Breast epithelium (tissue), 4 donors: Measurements from ENCODE around the gene MSH5. TPM values are rescaled to one million over a fixed set of nuclear protein-coding genes. Genes with fewer than 3 reads are reported as not detected.
A peak's percentile ranks its signal among the peaks of the same experiment; 100 is the strongest.

Experiments used
- DNase-seq, 2 donors: peaks; one replicate each; pipeline ENCODE4 v3.0.0-alpha.2; 2019; ENCODE audit warnings: low spot score in 2 of 2
- H3K27ac ChIP-seq, 2 donors: fragments of 200-600 bp; sonication (generic) in 1 of 2; one replicate each; pipeline ENCODE4 v1.5.1; 2016 to 2019; ENCODE audit warnings: mild to moderate bottlenecking in 1 of 2
- H3K27me3 ChIP-seq, 2 donors: fragments of 200-600 bp; sonication (generic) in 1 of 2; one replicate each; pipeline versions ENCODE4 v1.5.1 to v1.6.0; 2017 to 2019; ENCODE audit warnings: control low read depth in 1 of 2, mild to moderate bottlenecking in 1 of 2
- H3K36me3 ChIP-seq: fragments of 200-600 bp; one replicate; pipeline ENCODE4 v1.5.1; 2019
- H3K4me1 ChIP-seq, 2 donors: fragments of 200-600 bp; sonication (generic); one replicate each; pipeline ENCODE4 v1.5.1; 2016 to 2019; ENCODE audit warnings: control low read depth in 1 of 2
- H3K4me3 ChIP-seq, 3 donors: fragments of 200-600 bp; sonication (generic); 1 replicate in 2 of 3; 2 replicates in 1 of 3; pipeline ENCODE4 v1.5.1; 2016 to 2019; ENCODE audit warnings: mild to moderate bottlenecking in 3 of 3, moderate library complexity in 2 of 3
- H3K9me3 ChIP-seq, 2 donors: fragments of 200-600 bp; sonication (generic) in 1 of 2; one replicate each; pipeline ENCODE4 v1.5.1; 2016 to 2019; ENCODE audit warnings: control low read depth in 1 of 2
- POLR2A ChIP-seq: fragments of 450-650 bp; IDR thresholded peaks from one replicate; pipeline ENCODE4 v1.6.1; 2016; ENCODE audit warnings: antibody characterized with exemption, mild to moderate bottlenecking, moderate library complexity
- POLR2AphosphoS5 ChIP-seq, 3 donors: sonication (generic); formaldehyde crosslinking; IDR thresholded peaks; one replicate each; pipeline ENCODE4 v1.6.1; 2017; ENCODE audit warnings: antibody characterized with exemption in 3 of 3
- intact Hi-C: fragments of 100-400 bp; cut with DNase I; formaldehyde crosslinking; loops from one replicate; pipeline ENCODE4 v1.15.1; 2023; ENCODE audit warnings: low total_unique reads
- total RNA-seq, 3 donors: library from RNA; depleted of rRNA; stranded (reverse); fragments of >200 nt; gene quantifications; one replicate each; pipeline ENCODE4 v1.1.0, GENCODE V29; 2016
- TF ChIP-seq, protein P1 (sequence below), 3 donors: fragments of 450-650 bp; IDR thresholded peaks; one replicate each; pipeline ENCODE4 v1.5.1; 2016 to 2017; ENCODE audit warnings: antibody characterized with exemption in 3 of 3, mild to moderate bottlenecking in 3 of 3, moderate library complexity in 3 of 3

Gene MSH5
- total RNA-seq, 3 donors from 2014 or later: 7.9 to 13.4 (median 8.0) TPM

DNA sequence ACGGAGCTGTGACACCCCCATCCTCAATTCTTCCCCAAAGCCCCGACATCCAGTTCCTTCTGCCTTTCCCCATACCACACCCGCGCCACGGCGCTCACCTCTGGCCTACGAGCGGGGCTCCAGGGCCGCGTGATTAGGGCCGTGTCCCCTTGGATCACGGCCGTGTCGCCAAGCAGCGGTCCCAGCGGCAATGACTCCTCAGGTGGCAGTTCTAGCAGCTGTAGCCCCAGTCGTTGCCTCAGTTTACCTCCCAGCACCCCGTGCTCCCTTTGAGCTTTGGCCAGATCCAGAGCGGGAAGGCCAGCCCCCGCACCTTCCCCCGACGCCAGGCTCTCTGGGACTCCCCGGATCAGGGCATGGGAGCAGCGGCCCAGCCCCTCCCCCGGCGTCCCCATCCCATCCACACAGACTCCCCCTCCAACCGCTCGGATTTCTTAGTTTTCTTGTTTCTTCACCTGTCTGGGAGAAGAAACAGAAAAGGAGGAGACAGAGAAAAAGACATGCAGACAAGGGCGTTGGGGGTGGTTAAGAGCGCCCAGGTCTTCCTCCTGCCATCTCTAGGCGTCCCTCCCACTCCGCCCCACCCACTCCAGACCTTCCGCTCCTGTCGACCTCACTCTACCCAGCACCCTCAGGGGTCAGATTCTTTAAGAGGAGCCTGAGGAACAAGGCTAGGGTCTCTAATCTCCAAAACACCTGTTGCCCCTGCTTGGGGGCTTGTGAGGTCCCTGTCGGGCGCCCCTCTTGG, 10.9 kb upstream of the MSH5 start, which contains the start of gene DDAH2:
DDAH2 (minus strand) TSS at position 533 of the 748 bp plus-strand sequence; CDS start at position 395, 138 bp downstream.
- H3K4me1 ChIP-seq: peaks cover 0 to 5% of the 10 kb centered on the region in 2 donors
- peaks cover 6% of the 10 kb centered on the region for H3K36me3 ChIP-seq
- TF ChIP-seq POLR2A (no peak), POLR2AphosphoS5 (IDR thresholded peaks at IDR 0.05) (no peak)
- TF ChIP-seq, protein P1, sequence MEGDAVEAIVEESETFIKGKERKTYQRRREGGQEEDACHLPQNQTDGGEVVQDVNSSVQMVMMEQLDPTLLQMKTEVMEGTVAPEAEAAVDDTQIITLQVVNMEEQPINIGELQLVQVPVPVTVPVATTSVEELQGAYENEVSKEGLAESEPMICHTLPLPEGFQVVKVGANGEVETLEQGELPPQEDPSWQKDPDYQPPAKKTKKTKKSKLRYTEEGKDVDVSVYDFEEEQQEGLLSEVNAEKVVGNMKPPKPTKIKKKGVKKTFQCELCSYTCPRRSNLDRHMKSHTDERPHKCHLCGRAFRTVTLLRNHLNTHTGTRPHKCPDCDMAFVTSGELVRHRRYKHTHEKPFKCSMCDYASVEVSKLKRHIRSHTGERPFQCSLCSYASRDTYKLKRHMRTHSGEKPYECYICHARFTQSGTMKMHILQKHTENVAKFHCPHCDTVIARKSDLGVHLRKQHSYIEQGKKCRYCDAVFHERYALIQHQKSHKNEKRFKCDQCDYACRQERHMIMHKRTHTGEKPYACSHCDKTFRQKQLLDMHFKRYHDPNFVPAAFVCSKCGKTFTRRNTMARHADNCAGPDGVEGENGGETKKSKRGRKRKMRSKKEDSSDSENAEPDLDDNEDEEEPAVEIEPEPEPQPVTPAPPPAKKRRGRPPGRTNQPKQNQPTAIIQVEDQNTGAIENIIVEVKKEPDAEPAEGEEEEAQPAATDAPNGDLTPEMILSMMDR (IDR thresholded peaks at IDR 0.05): no peak
- H3K9me3 ChIP-seq: no peaks in the 10 kb centered on the region
- peak within 1 kb of the TSS; percentile 82 to 92 (median 88) for H3K4me3 ChIP-seq
- intact Hi-C loops: loop anchor here (5.0 kb wide), 1 partner anchor 103 kb away; no protein-coding TSS in a partner anchor
- no peak for DNase-seq
- no peaks in the 10 kb centered on the region for H3K27me3 ChIP-seq
- H3K27ac ChIP-seq: peak within 1 kb of the TSS; percentile 97 to 98

DNA sequence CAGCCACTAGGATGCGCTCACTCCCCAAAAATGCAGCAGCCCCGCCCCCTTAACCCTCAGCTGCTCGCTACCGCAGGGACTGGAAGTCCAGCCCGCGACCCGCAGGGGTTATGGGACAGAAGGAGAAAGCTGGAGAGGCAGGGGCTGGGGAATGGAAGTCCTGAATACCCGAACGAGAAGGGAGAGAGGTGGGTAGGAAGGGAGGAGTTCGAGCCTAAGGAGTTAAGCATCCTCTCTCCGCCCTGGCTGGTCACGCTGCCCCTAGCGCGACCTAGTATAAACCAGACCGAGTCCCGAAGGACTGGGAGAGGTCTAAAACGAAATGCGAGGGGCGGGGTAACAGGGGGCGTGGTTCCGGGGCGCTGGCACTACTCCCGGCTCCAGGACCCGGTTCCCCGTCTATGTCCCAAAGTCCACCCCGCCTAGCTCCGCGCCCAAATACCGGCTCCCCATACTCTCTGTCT, 10.3 kb upstream of the MSH5 start:
- TF ChIP-seq, protein P1 (IDR thresholded peaks at IDR 0.05): peak; percentile 60 to 82 (median 65)
- TF ChIP-seq POLR2A (peak; percentile 28), POLR2AphosphoS5 (IDR thresholded peaks at IDR 0.05) (peak; percentile 89 to 90 (median 89))
- peaks cover 6% of the 10 kb centered on the region for H3K36me3 ChIP-seq
- intact Hi-C loops: loop anchor here (5.0 kb wide), 1 partner anchor 103 kb away; no protein-coding TSS in a partner anchor
- peak; percentile 91 to 95 for DNase-seq
- H3K9me3 ChIP-seq: no peaks in the 10 kb centered on the region
- H3K4me3 ChIP-seq: peak overlapping the region; percentile 82 to 92 (median 88)
- peaks cover 6 to 11% of the 10 kb centered on the region in 2 donors for H3K4me1 ChIP-seq
- H3K27me3 ChIP-seq: no peaks in the 10 kb centered on the region
- H3K27ac ChIP-seq: peak overlapping the region; percentile 97 to 98

DNA sequence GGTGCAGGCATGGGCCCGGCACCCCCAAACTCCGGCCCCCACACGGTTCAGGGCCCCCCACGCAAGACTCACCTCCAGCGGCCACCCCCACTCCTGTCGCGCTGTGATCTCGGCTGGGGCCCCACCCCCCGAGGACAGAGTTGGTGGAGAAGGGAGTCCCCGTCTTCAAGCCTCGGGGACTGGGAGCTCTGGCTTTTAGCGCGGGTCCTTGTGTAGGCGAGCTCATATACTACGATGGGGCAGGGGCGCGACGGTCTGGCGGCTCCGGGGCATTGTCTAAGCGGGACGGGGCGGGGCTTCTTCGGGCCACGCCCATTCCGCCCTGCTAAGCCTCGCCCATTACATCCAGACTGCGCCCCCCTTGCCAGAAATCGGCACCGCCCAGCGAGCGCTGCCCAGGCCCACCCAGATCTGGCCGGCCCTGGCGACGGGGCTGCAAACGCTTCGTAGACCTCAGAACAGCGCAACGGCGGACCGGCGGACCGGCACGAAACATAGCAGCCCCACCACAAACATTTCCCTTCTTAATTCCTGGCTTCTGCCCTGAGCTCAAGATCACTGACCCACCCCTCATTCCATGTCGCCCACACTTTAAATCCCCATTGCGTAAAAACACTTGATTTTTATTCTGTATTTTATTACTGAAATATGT, 9.7 kb upstream of the MSH5 start:
- Histone ChIP-seq H3K4me3 (peak overlapping the region; percentile 82 to 92 (median 88)), H3K27ac (peak overlapping the region; percentile 97 to 98), H3K36me3 (peaks cover 6% of the 10 kb centered on the region), H3K9me3 (no peaks in the 10 kb centered on the region), H3K27me3 (no peaks in the 10 kb centered on the region), H3K4me1 (peaks cover 9 to 11% of the 10 kb centered on the region in 2 donors)
- TF ChIP-seq POLR2AphosphoS5 (IDR thresholded peaks at IDR 0.05) (peak in 1 of 3 donors; percentile 22), POLR2A (peak; percentile 32)
- TF ChIP-seq, protein P1 (IDR thresholded peaks at IDR 0.05): no peak
- peak; percentile 73 to 82 for DNase-seq
- intact Hi-C loops: loop anchor here (5.0 kb wide), 1 partner anchor 102 kb away; no protein-coding TSS in a partner anchor

DNA sequence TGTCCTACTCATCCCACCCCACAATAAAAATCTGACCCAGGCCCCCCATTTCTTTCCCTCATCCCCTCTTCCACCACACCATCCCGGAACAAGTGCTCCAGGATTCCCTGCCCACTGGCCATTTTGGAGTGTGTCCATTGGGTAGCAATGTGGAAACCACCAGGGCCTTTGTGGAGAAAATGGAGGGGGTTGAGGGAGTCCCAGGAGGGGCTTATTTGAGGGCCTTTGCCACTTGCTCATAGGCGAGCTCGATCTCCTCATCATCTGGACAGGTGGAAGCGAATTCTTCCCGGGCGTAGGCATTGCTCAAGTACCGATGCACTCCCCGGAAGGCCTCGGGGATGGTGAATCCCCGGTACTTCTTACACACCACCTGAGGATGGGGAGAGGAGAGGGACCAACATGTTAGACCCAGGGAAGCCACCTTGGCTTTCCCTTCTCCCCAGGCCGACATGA, 9.1 kb upstream of the MSH5 start:
- TF ChIP-seq, protein P1 (IDR thresholded peaks at IDR 0.05): no peak
- TF ChIP-seq POLR2A: no peak
- no peak for TF ChIP-seq POLR2AphosphoS5 (IDR thresholded peaks at IDR 0.05)
- Histone ChIP-seq H3K36me3 (peaks cover 6% of the 10 kb centered on the region), H3K4me3 (peak overlapping the region in 2 of 3 donors; percentile 82 to 92), H3K27ac (peak overlapping the region; percentile 97 to 98), H3K4me1 (peaks cover 9 to 11% of the 10 kb centered on the region in 2 donors), H3K27me3 (no peaks in the 10 kb centered on the region), H3K9me3 (no peaks in the 10 kb centered on the region)
- intact Hi-C loops: no loop called here
- DNase-seq: no peak
